Measurements from ENCODE around the gene SLC26A2.
"Not testable (repeated sequence)": the region's sequence is repeated elsewhere in the genome, so short reads cannot be mapped to it uniquely, and the experiment has no call there.

SLC26A2 gene

GRCh38 chr5:150007050-150007449, 46.5 kb downstream of the SLC26A2 start:
- DNase-seq: no peak

- DNase-seq: no peak
These were observed 49.3 kb downstream of the SLC26A2 start for GRCh38 chr5:150009671-150010387.

DNA sequence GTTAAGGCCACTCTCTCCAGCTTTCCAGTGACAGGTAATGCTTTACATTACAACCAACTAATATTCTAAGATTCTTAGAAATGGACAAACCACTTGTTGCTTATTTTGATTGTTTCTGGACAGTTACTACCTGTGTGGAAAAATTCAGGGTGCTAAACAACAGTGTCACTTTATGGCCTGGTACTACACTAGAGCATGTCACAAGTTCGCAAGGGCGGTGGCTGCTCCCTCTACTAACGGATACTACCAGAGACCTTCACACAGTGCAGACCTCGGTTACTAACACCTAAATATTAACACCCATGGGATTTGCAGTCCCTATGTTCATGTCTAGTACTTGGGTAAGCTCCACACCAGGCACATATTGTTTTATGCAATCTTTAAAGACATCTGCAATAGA, 53.4 kb downstream of the SLC26A2 start:
- no peak for DNase-seq

GRCh38 chr5:150014456-150014855, 53.9 kb downstream of the SLC26A2 start:
- DNase-seq: no peak

- DNase-seq: no peak
These were observed 54.9 kb downstream of the SLC26A2 start for GRCh38 chr5:150015415-150015814.

GRCh38 chr5:150016537-150016936, 56.0 kb downstream of the SLC26A2 start:
- no peak for DNase-seq

GRCh38 chr5:150017226-150018005, 56.9 kb downstream of the SLC26A2 start:
- DNase-seq: no peak

- DNase-seq: no peak
These were observed 59.7 kb downstream of the SLC26A2 start for GRCh38 chr5:150020249-150020648.

- no peak for DNase-seq
These were observed 61.1 kb downstream of the SLC26A2 start for GRCh38 chr5:150021491-150022157.

DNA sequence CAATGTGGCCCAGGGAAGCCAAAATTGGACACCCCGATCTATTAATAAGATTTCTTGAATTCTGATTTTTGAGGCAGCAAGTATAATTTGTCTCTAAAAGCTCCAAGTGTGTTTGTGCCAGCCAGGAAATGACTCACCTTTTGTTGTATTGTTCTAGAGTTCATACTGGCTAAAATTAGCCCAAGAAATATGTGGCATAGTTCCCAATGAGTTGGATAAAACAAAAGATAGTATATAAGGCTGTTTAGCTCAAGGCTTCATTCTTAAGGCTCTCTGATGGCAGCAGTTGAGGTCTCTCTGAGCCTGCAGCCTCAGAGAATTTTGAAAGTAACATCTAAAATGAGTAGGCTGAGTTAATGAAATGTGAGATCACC, 61.6 kb downstream of the SLC26A2 start:
- DNase-seq: no peak

DNA sequence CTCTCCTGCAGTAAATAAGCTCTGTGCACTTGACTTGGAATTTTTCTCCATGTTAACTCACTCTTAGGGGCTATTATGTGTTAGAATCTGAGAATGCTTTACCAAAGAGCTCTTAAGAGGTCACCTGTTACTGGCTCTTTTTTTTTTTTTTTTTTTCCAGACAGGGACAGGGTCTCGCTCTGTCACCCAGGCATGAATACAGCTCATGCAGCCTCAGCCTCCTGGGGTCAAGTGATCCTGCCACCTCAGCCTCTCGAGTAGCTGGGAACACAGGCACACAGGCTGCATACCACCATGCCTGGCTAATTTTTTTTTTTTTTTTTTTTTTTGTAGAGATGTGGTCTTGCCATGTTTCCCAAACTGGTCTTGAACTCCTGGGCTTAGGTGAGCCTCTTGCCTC, 62.1 kb downstream of the SLC26A2 start:
- no peak for DNase-seq

GRCh38 chr5:150023136-150023535, 62.6 kb downstream of the SLC26A2 start:
- DNase-seq: no peak

GRCh38 chr5:150024346-150024984, 63.9 kb downstream of the SLC26A2 start:
- DNase-seq: peak; percentile 25

GRCh38 chr5:150026682-150027172, 66.2 kb downstream of the SLC26A2 start:
- no peak for DNase-seq

DNA sequence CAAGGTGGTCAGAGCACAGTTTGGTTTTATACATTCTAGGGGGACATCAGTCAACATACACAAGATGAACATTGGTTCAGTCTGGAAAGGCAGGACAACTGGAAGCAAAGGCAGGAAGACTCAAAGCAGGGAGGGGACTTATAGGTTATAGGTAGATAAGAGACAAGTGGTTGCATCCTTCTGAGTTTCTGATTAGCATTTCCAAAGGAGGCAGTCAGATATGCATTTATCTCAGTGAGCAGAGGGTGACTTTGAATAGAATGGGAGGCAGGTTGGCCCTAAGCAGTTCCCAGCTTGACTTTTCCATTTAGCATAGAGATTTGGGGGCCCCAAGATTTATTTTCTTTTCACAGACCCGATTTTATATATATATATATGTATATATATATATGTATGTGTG, 67.5 kb downstream of the SLC26A2 start:
- not testable (repeated sequence) for DNase-seq

- DNase-seq: no peak
These were observed 72.8 kb downstream of the SLC26A2 start for GRCh38 chr5:150033334-150033733.

DNA sequence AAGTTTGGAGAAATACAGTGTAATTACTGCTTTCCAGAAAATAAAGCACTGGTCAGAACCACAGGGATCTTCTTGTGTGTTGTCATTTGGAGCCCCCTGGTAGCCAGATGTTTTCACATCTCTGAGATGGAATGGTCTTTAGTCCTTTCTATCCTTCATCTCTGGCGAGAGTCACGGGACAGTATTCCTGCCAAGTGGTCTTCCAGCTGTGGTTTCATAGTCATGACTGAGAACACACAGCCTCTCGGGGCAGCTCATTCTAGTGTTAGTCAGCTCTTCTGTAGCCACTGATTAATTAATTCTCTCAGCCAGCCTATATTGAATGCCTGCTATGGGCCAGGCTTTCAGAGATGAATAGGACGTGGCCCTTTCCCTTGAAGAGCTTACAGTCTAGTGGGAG, 74.1 kb downstream of the SLC26A2 start:
- DNase-seq: no peak

DNA sequence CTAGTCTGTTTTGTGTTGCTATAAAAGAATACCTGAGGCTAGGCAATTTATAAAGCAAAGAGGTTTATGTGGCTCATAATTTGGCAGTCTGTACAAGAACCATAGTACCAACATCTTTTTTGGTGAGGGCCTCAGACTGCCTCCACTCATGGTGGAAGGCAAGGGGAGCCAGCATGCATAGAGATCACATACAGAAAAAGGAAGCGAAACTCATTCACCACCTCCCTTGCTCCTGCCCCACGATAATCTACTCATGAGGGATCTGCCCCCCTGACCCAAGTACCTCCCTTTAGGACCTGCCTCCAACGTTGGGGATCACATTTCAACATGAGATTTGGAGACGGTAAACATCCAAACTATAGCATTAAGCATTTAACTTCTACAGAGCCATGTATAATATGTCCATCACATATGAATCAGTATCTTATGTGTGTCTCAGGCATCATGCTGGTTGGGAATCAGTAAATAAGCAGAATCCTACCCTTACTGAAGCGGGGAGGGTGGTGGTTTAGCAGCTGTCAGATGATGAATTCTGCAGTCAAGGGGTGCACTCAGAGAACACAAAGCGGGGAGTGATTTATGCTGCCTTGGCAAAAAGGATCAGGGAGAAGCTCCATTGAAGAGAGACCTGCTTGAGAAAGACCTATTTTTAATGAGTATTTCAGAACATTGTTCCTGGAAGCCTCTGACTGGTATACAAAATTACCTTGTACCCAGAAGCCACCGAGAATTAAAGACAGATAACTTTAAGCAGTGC, 74.8 kb downstream of the SLC26A2 start:
- DNase-seq: no peak

DNA sequence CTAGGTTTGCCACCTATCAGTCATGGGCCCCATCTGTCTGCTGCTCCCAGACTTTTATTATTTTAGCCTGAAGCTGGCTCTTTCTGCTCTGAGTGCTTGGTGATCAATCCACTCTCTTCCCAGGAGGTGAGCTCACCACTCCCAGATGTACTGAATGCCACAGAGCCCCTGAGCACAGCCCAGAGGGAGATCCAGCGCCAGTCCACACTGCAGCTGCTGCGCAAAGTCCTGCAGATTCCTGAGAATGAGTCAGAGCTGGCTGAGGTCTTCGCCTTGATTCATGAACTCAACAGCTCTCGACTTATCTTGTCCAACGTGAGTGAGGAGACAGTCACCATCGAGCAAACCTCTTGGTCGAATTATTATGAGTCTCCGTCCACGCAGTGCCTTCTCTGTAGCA, 76.0 kb downstream of the SLC26A2 start:
- DNase-seq: no peak

All from GDM1 (cell line).